Embryonic facial prominence (tissue), 1 donor: ENCODE results near the gene SFMBT2.
"Not testable (repeated sequence)": the region's sequence is repeated elsewhere in the genome, so short reads cannot be mapped to it uniquely, and the experiment has no call there.

ENCODE experiments used
- DNase-seq: peaks from one replicate; pipeline ENCODE4 v3.0.0-alpha.2; 2016; ENCODE audit errors: extremely low spot score

SFMBT2 gene

DNA sequence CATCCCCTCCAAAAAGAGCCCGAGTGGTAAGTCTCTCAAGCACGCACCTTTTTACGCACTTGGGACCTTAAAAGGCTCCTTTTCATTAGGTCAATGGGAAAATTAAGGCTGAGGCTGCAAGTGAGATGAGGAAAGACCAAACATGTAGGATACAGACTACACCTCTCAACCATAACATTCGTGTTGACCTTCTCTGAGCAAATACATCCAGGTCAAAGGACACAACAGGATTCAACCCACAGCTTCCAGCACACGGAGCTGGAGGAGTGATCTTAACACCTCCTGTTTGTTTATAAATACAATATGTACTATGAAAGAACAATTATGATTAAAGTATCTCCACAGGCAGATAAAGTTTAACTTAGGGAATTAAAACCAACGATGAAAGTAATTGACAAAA is 9.7 kb downstream of the SFMBT2 start:
- DNase-seq = no peak

DNA sequence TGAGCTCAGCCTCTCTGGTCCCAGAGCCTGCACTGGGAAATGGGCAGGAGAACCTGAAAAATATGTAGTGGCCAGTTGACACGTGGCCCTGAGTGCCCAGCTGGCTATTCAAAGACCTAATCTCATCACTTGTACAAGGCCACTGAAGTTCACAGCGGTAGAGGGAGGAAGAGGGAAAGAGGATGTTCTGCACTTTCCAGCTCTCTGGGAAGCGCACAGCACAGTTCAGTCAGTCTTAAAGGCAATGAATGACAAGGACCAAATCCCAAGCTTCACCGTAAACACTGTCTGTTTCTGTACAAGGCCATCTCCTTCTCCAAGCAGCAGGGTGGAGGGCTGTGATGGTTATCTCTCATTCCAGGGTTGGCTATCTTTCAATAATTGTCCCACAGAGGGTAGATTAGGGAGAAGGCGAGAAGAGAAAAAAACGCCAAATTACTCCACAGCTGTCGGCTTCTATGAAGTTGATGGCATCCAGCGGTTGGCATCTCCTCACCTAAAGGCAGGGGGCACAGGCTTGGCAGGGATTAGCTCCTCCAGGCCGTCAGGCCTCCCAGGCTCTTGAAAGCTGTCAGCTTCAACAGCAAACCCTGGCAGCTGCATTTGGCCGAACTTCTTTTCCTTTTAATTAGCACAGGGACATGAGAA is 10.6 kb downstream of the SFMBT2 start:
- DNase-seq = no peak

DNA sequence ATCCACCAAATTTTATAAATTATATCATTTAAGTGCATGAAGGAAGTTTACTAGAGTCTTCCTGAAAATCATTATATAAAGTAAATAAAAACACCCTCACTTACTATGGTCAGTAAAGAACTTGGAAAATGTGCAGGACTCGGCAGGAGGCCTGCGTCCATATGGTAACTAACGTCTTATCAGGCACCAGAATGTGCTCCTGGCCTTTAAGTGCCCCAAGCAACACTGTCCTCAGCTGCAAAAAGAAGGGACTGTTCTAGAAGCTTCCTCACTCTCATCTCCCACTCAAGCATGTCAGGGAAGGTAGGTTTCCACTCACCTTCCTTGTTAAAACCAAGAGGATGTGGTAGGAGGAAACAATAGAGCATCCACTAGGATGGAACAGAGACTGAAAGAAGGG is 11.3 kb downstream of the SFMBT2 start:
- DNase-seq = no peak

DNA sequence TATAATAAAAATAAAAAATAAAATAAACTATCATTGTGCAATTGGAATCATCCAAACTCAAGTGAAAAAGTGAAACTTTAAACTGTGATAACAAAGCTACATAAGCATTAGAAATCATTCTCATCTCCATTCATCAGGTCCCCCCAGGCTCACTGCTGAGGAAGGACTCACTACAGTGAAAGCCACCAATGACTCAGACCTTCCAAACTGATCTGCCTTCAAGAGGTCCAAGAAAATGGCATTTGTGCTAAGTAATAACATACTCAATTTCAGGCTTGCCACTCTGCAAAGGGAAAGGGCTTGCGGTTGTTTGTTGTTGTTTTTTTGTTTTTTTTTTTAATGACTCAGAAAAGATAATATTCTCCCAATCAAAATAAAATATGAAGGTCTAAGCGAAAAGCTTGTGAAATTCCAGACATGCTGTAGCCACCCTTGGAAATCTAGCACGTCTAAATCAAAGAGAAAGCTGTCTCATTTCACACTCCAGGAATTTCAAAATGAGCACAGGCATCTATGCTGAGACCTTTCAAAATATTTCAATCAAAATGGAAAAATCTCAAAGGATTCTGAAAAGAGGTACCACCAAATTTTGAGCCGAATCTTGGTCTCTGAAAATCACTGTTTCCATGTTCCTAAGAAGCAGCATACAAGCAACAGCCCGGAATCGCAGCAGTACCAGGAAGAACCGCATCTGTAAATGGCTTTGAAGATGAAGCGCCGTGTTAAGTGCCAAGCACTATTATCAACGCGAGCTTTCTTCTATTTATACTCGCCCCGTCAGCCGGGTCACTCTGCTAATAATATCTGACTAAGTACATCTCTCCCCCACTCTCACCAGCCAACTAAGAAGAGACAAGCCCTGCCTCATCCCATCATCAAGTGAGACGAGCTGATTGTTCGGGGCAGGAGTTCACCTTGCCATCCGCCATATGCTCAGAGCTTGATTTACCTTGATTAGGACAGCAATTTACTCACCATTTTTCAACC is 13.5 kb downstream of the SFMBT2 start:
- no peak for DNase-seq

DNA sequence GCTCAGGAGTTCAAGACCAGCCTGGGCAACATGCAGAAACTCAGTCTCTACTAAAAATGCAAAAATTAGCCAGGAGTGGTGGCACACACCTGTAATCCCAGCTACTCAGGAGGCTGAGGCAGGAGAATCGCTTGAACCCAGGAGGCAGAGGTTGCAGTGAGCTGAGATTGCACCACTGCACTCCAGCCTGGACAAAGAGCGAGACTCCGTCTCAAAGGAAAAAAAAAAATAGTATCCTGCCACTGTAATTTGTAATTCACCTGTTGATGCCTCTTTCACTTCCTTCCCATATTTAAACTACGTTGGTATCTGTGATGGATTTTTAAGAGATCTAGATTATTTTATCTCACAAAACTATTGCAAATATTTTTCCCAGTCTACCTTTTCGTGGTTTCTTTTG is 18.5 kb downstream of the SFMBT2 start:
- not testable (repeated sequence) for DNase-seq

DNA sequence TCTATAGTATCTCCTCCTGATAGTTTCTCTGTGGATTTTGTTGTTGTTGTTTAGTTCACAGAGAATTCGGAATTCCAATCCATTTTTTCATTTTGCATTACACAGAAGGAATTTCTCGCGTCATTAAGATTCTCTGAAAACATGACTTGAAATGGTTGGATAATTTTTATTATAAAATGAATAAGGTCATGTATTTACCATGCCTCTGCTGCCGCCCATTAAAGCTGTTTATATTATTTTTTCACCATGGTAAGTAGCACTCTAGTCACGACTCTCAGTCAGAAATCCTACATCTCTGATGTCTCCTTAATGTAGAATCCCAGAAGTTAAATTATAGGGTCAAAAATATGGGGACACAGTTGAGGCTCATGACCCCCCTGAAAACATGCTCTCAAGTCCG is 19.1 kb downstream of the SFMBT2 start:
- DNase-seq = no peak

DNA sequence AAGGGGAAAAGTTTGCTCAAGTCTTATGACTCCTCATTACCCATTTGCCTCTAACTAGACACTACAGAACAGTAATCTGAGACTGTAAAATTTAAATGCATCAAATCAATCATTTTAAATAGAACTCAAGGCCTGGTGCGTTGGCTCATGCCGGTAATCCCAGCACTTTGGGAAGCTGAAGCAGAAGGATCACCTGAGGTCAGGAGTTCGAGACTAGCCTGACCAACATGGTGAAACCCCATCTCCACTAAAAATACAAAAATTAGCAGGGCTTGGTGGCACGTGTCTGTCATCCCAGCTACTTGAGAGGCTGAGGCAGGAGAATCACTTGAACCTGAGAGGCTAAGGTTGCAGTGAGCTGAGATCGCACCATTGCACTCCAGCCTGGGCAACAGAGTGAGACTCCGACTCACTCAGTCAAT is 20.1 kb downstream of the SFMBT2 start:
- DNase-seq = not testable (repeated sequence)

DNA sequence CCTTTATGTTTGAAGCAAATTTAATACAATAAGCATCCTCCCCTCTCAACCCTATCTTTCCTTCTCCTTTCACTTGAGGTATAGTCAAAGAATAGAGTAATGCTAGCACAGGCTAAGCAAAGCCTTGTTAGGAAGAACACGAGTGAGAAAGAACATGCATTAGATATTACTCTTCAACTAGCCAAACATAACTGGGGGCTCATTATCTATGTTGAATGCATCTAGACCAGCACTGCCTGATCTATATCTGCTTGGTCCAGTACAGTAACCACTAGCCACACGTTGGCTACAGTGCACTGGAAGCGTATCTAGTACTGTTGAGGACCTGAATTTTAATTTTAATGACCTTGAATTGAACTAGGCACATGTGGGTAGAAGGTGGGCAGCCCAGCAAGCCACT is 21.0 kb downstream of the SFMBT2 start:
- DNase-seq = no peak

DNA sequence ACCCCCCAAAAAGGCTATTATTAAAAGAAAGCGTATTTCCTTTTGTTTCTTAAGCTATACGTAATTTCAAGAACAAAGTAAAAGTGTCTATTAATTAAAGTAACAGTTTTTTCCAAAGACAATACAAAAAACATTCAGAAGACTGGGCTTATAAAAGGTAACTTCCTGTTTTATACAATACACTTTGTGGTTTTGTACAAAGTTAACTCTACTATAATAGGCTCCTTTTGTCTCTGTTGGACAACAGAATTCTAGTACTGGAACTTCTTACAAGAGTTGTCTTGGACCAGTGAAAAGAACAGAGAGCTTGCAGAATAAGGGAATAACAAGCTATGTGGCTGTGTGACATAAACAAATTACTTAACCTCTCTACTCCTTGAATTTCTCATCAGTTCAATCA is 21.5 kb downstream of the SFMBT2 start:
- DNase-seq = no peak

DNA sequence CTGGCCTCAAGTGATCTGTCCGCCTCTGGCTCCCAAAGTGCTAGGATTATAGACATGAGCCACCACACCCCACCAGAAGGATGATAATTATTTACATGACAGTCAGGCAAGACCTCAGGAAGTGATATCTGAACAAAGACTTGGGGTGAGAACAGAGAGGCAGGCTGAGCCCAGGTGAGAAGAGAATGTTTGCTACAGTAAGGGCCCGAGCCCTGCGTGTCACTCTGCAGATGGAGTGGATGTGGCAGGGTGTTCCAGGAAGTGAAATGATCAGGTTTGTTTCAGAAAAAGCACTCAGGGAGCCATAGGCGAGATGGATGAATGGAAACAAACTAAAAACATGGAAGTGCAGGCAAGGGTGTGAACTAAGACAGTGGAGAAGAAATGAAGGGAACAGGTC is 22.2 kb downstream of the SFMBT2 start:
- DNase-seq = no peak

DNA sequence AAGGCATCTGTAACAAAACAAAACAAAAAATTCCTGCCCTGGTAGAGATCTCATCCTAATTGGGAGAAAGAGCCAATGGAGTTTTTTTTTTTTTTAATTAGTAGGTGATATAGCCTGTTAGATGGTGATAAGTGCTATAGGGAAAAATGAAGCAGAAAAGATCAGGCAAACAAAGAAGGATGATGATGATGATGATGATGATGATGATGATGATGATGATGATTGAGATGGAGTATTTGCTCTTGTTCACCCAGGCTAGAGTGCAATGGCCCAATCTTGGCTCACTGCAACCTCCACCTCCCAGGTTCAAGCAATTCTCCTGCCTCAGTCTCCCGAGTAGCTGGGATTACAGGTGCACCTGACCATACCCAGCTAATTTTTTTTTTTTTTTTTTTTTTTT is 22.7 kb downstream of the SFMBT2 start:
- DNase-seq = not testable (repeated sequence)

DNA sequence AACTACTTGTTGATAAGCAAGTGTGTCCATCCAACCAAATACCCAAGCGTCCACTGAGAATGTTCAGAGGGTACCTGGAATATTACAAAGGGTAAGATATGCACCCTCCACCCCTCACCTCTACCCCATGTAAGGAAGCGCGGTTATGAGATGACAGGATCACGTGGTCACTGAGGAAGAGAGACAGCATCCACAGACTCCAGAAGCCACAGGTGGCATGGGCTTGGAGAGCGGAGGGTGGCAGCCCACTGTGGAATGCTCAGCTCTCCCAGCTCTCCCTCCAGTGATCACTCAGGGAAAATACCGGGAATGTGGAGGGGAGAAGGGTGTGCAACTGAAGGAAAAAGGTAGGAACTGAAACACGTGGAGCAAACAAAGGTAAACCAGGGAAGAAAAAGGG is 25.7 kb downstream of the SFMBT2 start:
- DNase-seq = no peak

DNA sequence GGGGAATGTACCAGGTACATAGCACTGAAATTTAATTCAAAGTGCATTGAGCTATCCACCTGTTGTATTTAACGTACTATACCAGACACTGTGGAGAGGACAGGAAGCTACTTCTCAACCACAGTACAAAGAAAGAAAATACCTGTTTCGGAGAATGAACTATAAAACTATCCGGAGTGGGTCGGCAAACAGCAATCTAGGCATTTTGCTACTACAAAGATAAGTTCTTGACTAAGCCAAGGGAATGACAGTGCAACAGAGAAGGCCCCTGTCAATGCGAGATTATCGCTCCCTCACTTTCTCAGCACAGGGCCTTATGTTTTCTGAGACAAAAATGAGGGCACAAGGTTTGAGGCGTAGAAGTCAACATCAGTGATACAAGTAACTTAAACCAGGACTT is 27.4 kb downstream of the SFMBT2 start:
- no peak for DNase-seq

DNA sequence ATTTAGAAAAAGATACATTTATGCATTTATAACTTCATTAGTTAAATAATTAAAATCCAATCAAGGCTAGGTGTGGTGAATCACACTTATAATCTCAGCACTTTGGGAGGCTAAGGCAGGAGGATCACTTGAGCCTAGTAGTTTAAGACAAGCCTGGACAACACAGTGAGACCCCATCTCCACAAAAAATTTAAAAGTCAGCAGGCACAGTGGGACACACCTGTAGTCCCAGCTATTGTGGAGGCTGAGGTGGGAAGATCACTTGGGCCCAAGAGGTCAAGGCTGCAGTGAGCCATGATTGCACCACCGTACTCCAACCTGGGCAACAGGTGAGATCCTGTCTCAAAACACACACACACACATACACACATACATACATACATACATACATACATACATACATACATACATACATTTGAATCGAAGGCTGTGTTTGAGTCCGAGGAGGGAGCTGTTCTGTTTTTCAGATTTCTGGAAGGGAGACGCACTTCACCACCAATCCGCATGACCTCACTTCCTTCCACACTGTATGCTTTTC is 30.1 kb downstream of the SFMBT2 start:
- no peak for DNase-seq

DNA sequence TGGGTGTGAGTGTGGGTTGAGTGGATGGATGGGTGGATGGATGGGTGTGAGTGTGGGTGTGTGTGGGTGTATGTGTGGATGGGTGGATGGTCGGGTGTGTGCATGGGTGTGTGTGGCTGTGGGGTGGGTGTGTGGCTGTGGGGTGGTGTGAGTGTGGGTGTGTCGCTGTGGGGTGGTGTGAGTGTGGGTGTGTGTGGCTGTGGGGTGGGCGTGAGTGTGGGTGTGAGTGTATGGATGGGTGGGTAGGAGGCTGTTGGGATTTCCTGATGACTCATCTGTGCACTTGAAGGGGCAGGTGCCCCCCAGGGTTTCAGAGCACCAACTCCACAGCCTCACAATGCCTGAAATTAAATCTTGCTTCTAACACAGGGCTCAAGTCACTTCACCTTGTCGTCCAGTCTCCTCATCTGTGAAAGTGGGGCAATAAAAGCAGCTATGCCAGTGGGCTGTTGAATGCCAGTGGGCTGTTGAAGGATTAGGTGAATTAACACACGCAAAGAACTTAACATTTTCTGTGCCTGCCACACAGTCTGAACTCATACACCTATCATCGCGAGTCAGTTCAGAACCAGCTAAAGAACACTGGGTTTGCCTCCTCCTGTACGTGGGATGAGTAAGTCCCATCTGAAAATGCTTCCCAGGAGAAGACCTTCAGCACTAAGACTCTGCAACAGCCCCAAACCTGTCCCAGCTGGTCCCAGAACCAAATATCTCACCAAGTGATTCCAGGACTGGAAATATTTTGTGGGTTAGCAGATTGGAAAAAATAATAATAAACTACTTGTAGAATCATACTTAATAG is 32.0 kb downstream of the SFMBT2 start:
- no peak for DNase-seq

DNA sequence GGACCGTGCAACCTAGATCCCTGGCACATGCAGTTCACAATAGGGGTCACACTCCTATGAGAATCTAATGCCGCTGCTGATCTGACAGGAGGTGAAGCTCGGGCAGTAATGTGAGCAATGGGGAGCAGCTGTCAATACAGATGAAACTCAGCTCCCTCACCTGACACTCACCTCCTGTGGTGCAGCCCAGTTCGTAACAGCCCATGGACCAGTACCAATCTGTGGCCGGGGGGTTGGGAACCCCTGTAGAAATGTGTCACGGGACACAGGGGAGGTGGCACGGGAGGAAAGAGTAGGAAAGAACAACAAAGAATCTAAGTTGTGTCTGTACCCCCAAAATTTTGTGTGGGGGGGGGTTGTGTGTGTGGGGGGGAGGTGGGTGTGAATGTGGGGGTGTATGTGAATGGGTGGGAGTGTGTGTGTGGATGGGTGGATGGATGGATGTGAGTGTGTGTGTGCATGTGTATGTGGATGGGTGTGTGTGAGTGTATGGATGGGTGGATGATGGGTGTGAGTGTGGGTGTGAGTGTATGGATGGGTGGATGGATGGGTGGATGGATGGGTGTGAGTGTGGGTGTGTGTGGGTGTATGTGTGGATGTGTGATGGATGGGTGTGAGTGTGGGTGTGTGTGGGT is 33.1 kb downstream of the SFMBT2 start:
- DNase-seq = no peak

DNA sequence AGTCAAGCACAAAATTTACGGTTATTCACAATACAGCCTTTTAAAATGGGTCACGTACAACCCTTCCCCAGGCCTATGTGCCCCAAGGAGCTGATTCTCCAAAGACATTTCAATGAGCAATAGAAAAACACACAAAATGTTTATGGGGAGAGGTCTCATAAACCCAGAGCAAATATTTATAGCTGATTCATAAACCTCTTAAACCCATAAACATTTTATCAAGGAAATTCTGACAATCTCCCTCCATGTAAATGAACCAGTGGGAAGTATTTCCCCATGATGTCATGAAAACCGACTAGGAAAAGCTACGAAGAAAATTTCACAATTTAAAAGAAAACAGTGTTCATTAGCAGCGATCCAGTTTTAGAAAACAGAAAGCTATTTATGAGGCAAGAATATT is 36.0 kb downstream of the SFMBT2 start:
- no peak for DNase-seq

DNA sequence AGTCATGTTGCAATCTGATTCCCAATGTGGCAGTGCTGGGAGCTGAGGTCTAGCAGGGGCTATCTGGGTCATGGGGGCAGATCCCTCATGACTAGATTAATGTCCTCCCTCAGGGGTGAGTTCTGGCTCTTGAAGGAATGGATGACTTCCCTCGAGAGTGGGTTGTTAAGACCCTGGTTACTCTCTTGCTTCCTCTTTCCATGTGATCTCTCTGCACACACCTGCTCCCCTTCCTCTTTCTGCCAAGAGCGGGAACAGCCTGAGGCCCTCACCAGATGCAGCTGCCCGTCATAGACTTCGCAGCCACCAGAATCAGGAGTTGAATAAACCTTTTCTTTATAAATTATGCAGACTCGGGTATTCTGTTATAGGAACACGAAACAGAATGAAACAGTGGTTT is 37.8 kb downstream of the SFMBT2 start:
- DNase-seq = no peak

DNA sequence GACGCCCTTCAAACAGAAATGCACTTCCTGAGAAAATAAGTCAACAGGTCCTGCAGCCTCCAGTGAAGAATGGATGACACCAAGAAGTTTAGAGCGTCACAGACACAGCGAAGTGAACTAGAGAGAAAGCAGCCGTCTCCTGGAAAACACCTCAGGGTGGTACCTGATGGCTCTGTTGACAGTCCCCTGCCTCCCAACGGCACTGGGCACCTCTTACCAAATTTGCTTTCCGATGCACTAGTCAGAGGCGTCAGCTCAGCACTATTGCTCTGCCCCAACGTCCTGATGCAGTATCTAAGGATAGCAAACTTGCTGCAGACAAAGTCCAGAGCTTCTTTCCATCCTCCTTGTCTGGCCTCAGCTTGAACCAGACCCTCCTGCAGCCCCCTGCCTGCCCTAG is 38.3 kb downstream of the SFMBT2 start:
- no peak for DNase-seq

DNA sequence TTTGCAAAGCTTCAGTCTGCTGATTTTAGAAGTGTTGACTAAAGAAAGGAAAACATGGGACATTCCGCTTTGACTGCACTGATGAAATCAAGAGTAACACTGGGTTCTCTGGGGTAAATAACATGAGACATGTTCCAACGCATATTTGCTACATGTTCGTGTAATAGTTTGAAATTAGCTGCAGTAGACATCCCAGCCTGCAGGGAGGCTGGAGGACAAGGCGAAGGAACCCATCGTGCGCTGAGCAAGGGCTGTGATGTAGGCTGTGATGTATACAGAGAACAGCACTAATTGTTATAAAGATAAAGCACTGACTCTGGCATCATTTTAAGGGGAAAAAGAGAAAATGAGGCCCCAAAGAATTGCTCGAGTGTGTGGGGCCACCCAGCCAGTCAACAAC is 40.3 kb downstream of the SFMBT2 start:
- DNase-seq = no peak

DNA sequence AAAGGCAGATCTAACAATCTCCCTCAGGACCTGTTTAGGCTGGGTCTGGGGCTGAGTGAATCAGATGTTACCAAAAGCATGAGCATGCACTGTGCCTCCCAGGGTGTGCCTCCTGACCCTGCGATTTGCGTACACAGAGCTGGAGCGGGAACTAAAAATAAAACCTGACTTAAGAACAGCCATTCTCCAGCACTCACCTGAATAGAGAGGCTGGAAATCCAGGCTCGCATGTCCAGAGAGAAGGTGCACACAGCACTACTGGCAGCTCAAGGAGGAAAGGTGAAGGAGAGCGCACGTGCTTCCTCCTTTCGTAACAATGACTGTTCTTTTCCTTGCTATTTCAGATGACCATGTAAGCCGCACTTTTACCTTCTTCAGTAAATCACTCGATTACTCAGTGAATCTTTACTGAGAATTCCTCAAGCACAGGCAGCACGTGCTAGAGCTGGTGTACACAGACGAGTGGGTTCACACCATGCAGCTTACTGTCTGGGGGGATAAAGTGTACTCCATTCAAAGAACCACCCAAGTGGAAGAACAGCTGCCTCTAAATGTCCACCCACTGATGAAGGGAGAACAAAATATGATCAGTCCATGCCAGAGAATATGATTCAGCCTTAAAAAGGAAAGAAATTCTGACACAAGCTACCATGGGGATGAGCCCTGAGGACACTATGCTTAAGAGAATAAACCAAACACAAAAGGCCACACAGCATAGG is 45.6 kb downstream of the SFMBT2 start:
- DNase-seq = no peak
